Posterior vena cava (tissue), 2 donors: Measurements from ENCODE around the gene CCDC80. TPM values are rescaled to one million over a fixed set of nuclear protein-coding genes. Genes with fewer than 3 reads are reported as not detected.

Experiments
- DNase-seq: peaks from one replicate; pipeline ENCODE4 v3.0.0-alpha.2; 2020; ENCODE audit warnings: low spot score
- intact Hi-C, 2 donors: fragments of 100-400 bp; cut with DNase I; formaldehyde crosslinking; loops; one replicate each; pipeline versions ENCODE4 v1.14.1 to v1.14.2; 2022 to 2023
- total RNA-seq, 2 donors: library from RNA; stranded (reverse); fragmentation: NEBNext Ultra II Directional; extraction: Animal tissue kit (Norgen Biotek cat#: 25700); gene quantifications; one replicate each; pipeline ENCODE4 v1.2.1, GENCODE V29; 2021
- donor health status: DM: yes; HTN: yes; CAD: no.
- donor health status: DM: yes; HTN: yes; CAD: no.

CCDC80 gene
- total RNA-seq, 2 donors from 2014 or later, result 294 to 1,773 TPM

GRCh38 chr3:112639455-112640225 lies 1.3 kb downstream of the CCDC80 start:
- intact Hi-C loops, result loop anchor here (5.0 to 10.0 kb wide), 4 partner anchors 55 to 345 kb away; partner anchors contain the start of gene CD200R1 (in 1 of the 2)
- DNase-seq, result no peak

GRCh38 chr3:112638327-112639020 lies 2.5 kb downstream of the CCDC80 start:
- intact Hi-C loops, result loop anchor here (10.0 kb wide), 2 partner anchors 54 to 346 kb away; no protein-coding TSS in a partner anchor
- peak; percentile 89 for DNase-seq

GRCh38 chr3:112637700-112638099 lies 3.2 kb downstream of the CCDC80 start:
- no peak for DNase-seq
- intact Hi-C loops, result loop anchor here (10.0 kb wide), 2 partner anchors 53 to 347 kb away; no protein-coding TSS in a partner anchor

GRCh38 chr3:112635674-112636073 lies 5.3 kb downstream of the CCDC80 start:
- intact Hi-C loops, result loop anchor here (10.0 kb wide), 2 partner anchors 51 to 349 kb away; no protein-coding TSS in a partner anchor
- DNase-seq, result no peak

- no peak for DNase-seq
- intact Hi-C loops, result loop anchor here (10.0 kb wide), 2 partner anchors 50 to 350 kb away; no protein-coding TSS in a partner anchor
Observed at GRCh38 chr3:112634786-112635541, 6.0 kb downstream of the CCDC80 start.

GRCh38 chr3:112633757-112634156 lies 7.2 kb downstream of the CCDC80 start:
- intact Hi-C loops, result loop anchor here (10.0 kb wide), 2 partner anchors 49 to 351 kb away; no protein-coding TSS in a partner anchor
- no peak for DNase-seq

GRCh38 chr3:112633191-112633590 lies 7.8 kb downstream of the CCDC80 start:
- no peak for DNase-seq
- intact Hi-C loops, result loop anchor here (10.0 kb wide), 2 partner anchors 48 to 352 kb away; no protein-coding TSS in a partner anchor

- intact Hi-C loops, result loop anchor here (10.0 kb wide), 2 partner anchors 48 to 352 kb away; no protein-coding TSS in a partner anchor
- no peak for DNase-seq
Observed at GRCh38 chr3:112632596-112632995, 8.3 kb downstream of the CCDC80 start.

GRCh38 chr3:112631257-112631656 lies 9.7 kb downstream of the CCDC80 start:
- no peak for DNase-seq
- intact Hi-C loops, result loop anchor here (10.0 kb wide), 2 partner anchors 46 to 354 kb away; no protein-coding TSS in a partner anchor

GRCh38 chr3:112629425-112629824 lies 11.5 kb downstream of the CCDC80 start:
- DNase-seq, result peak; percentile 88
- intact Hi-C loops, result no loop called here

- intact Hi-C loops, result no loop called here
Observed at GRCh38 chr3:112627919-112628466, 12.9 kb downstream of the CCDC80 start.

GRCh38 chr3:112627419-112627818 lies 13.5 kb downstream of the CCDC80 start:
- intact Hi-C loops, result no loop called here
- DNase-seq, result no peak

More at GRCh38 chr3:112627919-112628466, 12.9 kb downstream of the CCDC80 start:
- no peak for DNase-seq

GRCh38 chr3:112623717-112624116 lies 17.2 kb downstream of the CCDC80 start:
- intact Hi-C loops, result no loop called here
- DNase-seq, result no peak

- DNase-seq, result no peak
- intact Hi-C loops, result no loop called here
Observed at GRCh38 chr3:112623213-112623612, 17.7 kb downstream of the CCDC80 start.

GRCh38 chr3:112619295-112619694 lies 21.6 kb downstream of the CCDC80 start:
- DNase-seq, result no peak

GRCh38 chr3:112617285-112617684 lies 23.7 kb downstream of the CCDC80 start:
- intact Hi-C loops, result no loop called here
- DNase-seq, result no peak

More at GRCh38 chr3:112619295-112619694, 21.6 kb downstream of the CCDC80 start:
- intact Hi-C loops, result no loop called here

- intact Hi-C loops, result no loop called here
- DNase-seq, result no peak
Observed at GRCh38 chr3:112615989-112616731, 24.8 kb downstream of the CCDC80 start.
